ENCODE measurements around the gene ZNF385C.
"Not testable (repeated sequence)": the region's sequence is repeated elsewhere in the genome, so short reads cannot be mapped to it uniquely, and the experiment has no call there.

The ZNF385C gene

GRCh38 chr17:42141382-42141781 is 43.1 kb upstream of the ZNF385C start:
- TF ChIP-seq POLR2AphosphoS5 (IDR thresholded peaks at IDR 0.05; ENCODE audit: low read depth): no peak
- TF ChIP-seq SPI1 (IDR thresholded peaks at IDR 0.05; ENCODE audit: borderline replicate concordance, low read depth): peak; percentile 66; the same call in 1 of the 2 replicates
- no peak overlapping the region for H3K4me3 ChIP-seq (replicated peaks; ENCODE audit: insufficient read depth, low read length)
- peak in 1 of 2 experiments; percentile 49 for DNase-seq (ENCODE audit: low read depth in 1 of 2, low spot score in 1 of 2)
- H3K27me3 ChIP-seq (ENCODE audit: insufficient read depth, poor library complexity, severe bottlenecking): no peaks in the 10 kb centered on the region
- H3K27ac ChIP-seq (replicated peaks): no peak overlapping the region

GRCh38 chr17:42140690-42141089 is 42.4 kb upstream of the ZNF385C start:
- H3K27ac ChIP-seq (replicated peaks); H3K4me3 ChIP-seq (replicated peaks; ENCODE audit: insufficient read depth, low read length); DNase-seq (ENCODE audit: low read depth in 1 of 2, low spot score in 1 of 2); H3K27me3 ChIP-seq (ENCODE audit: insufficient read depth, poor library complexity, severe bottlenecking): not testable (repeated sequence)

GRCh38 chr17:42138749-42139492 is 40.6 kb upstream of the ZNF385C start:
- Histone ChIP-seq H3K27ac (replicated peaks) (no peak overlapping the region), H3K27me3 (ENCODE audit: insufficient read depth, poor library complexity, severe bottlenecking) (no peaks in the 10 kb centered on the region), H3K4me3 (replicated peaks; ENCODE audit: insufficient read depth, low read length) (no peak overlapping the region)
- TF ChIP-seq CTCF (IDR thresholded peaks at IDR 0.05; ENCODE audit: insufficient read depth, low read length): no peak
- no peak for TF ChIP-seq POLR2AphosphoS5 (IDR thresholded peaks at IDR 0.05; ENCODE audit: low read depth)
- DNase-seq (ENCODE audit: low read depth in 1 of 2, low spot score in 1 of 2): no peak

GRCh38 chr17:42136654-42137051 is 38.4 kb upstream of the ZNF385C start:
- H3K4me3 ChIP-seq (replicated peaks; ENCODE audit: insufficient read depth, low read length): no peak overlapping the region
- DNase-seq (ENCODE audit: low read depth in 1 of 2, low spot score in 1 of 2): no peak
- TF ChIP-seq SPI1 (IDR thresholded peaks at IDR 0.05; ENCODE audit: borderline replicate concordance, low read depth) (no peak), GABPA (IDR thresholded peaks at IDR 0.05; ENCODE audit: low read depth) (no peak), CTCF (IDR thresholded peaks at IDR 0.05; ENCODE audit: insufficient read depth, low read length) (no peak), REST (IDR thresholded peaks at IDR 0.05; ENCODE audit: insufficient replicate concordance, low read depth) (no peak), POLR2AphosphoS5 (IDR thresholded peaks at IDR 0.05; ENCODE audit: low read depth) (no peak)
- H3K27me3 ChIP-seq (ENCODE audit: insufficient read depth, poor library complexity, severe bottlenecking): no peaks in the 10 kb centered on the region
- H3K27ac ChIP-seq (replicated peaks): no peak overlapping the region

DNA sequence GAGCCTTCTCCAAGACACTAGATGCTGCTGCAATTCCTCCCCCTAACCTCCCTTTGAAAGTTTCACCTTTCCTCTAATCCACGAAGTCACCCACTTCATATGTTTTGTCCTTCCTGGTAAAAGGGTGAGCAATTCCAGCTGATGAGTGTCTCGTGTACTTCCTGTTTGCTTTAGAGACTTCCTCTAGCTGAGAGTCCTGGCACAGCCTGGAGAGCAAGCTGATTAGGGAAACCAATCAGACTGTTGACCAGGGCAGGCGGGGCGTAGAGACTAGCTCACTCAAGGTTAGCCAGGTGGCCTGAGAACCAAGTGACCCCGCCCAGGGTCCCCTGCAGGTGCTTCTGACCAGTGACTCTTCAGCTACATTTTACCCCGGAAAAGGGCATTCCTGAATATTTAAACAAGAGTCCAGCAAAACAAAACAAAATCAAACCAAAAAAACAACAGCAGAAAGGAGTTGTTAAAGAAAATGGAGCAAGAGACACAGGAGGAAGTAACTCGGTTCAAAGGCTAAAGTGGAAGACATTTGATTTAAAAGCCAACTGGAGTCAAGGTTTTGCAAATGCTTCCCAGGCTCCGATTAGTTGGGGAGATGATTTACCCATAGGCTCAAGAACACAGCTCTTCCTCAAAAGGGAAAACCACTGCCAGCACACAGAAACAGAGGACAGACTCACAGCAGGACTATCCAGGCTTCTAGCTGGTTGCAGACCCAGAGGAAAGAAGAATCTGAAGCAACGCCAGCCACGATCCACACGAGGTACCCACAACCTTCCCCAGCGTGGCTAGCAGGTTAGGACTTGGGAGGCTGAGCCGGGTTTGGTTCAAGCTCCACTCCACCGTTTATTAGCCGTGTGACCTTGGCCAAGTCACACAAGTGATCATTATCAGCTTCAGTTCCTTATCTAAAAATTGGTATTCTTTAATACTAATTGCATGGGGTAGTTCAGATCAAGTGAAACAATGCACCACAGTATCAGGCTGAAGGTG is 37.7 kb upstream of the ZNF385C start:
- Histone ChIP-seq H3K27ac (replicated peaks) (0 out of 2 replicates have a peak overlapping the region, but pooled peaks have one; percentile 24), H3K27me3 (ENCODE audit: insufficient read depth, poor library complexity, severe bottlenecking) (no peaks in the 10 kb centered on the region), H3K4me3 (replicated peaks; ENCODE audit: insufficient read depth, low read length) (no peak overlapping the region)
- DNase-seq (ENCODE audit: low read depth in 1 of 2, low spot score in 1 of 2): peak; percentile 43 to 72
- TF ChIP-seq SPI1 (IDR thresholded peaks at IDR 0.05; ENCODE audit: borderline replicate concordance, low read depth): peak; percentile 68; the same call in 1 of the 2 replicates
- no peak for TF ChIP-seq POLR2AphosphoS5 (IDR thresholded peaks at IDR 0.05; ENCODE audit: low read depth)
- no peak for TF ChIP-seq CTCF (IDR thresholded peaks at IDR 0.05; ENCODE audit: insufficient read depth, low read length)
- no peak for TF ChIP-seq REST (IDR thresholded peaks at IDR 0.05; ENCODE audit: insufficient replicate concordance, low read depth)
- peak; percentile 51; the same call in 1 of the 2 replicates for TF ChIP-seq GABPA (IDR thresholded peaks at IDR 0.05; ENCODE audit: low read depth)
